GM18519 (cell line): ENCODE data around the gene DHX15.
"Not testable (repeated sequence)": the region's sequence is repeated elsewhere in the genome, so short reads cannot be mapped to it uniquely, and the experiment has no call there.

Experiments
- ATAC-seq: cut with Tn5 transposase; IDR thresholded peaks from one replicate; pipeline ENCODE4 v1.9.1; 2021; ENCODE audit warnings: mild to moderate bottlenecking, moderate library complexity; ENCODE audit not compliant: unreplicated experiment, low FRiP score

Gene DHX15

GRCh38 chr4:24550441-24551175 lies 33.7 kb downstream of the DHX15 start:
- ATAC-seq: no peak

- ATAC-seq: no peak
These were observed 36.4 kb downstream of the DHX15 start for GRCh38 chr4:24547979-24548378.

- ATAC-seq: no peak
These were observed 40.0 kb downstream of the DHX15 start for GRCh38 chr4:24544208-24544988.

- ATAC-seq: no peak
These were observed 47.3 kb downstream of the DHX15 start for GRCh38 chr4:24537025-24537424.

GRCh38 chr4:24535399-24535798 lies 49.0 kb downstream of the DHX15 start:
- ATAC-seq: no peak

GRCh38 chr4:24533364-24533763 lies 51.0 kb downstream of the DHX15 start:
- no peak for ATAC-seq

GRCh38 chr4:24529555-24529954 lies 54.8 kb downstream of the DHX15 start:
- no peak for ATAC-seq

- no peak for ATAC-seq
These were observed 57.0 kb downstream of the DHX15 start for GRCh38 chr4:24527371-24527770.

GRCh38 chr4:24521544-24521943 lies 62.8 kb downstream of the DHX15 start:
- no peak for ATAC-seq

- no peak for ATAC-seq
These were observed 64.7 kb downstream of the DHX15 start for GRCh38 chr4:24519649-24520048.

GRCh38 chr4:24517676-24518075 lies 66.7 kb downstream of the DHX15 start:
- no peak for ATAC-seq

- no peak for ATAC-seq
These were observed 67.4 kb downstream of the DHX15 start for GRCh38 chr4:24516926-24517325.

- ATAC-seq: no peak
These were observed 68.7 kb downstream of the DHX15 start for GRCh38 chr4:24515698-24516097.

- ATAC-seq: no peak
These were observed 69.5 kb downstream of the DHX15 start for GRCh38 chr4:24514808-24515207.

- ATAC-seq: no peak
These were observed 70.6 kb downstream of the DHX15 start for GRCh38 chr4:24513718-24514117.

- ATAC-seq: no peak
These were observed 72.8 kb downstream of the DHX15 start for GRCh38 chr4:24511371-24512063.

- no peak for ATAC-seq
These were observed 74.3 kb downstream of the DHX15 start for GRCh38 chr4:24510091-24510490.

- ATAC-seq: no peak
These were observed 75.8 kb downstream of the DHX15 start for GRCh38 chr4:24508541-24508940.

GRCh38 chr4:24507439-24507838 lies 76.9 kb downstream of the DHX15 start:
- ATAC-seq: no peak

- ATAC-seq: not testable (repeated sequence)
These were observed 81.3 kb downstream of the DHX15 start for GRCh38 chr4:24503090-24503489.

GRCh38 chr4:24497221-24497620 lies 87.1 kb downstream of the DHX15 start:
- no peak for ATAC-seq
